Neural cell (in vitro differentiated cells): ENCODE results near the gene UBFD1.

Source experiments
- CTCF ChIP-seq: fragments of 450-650 bp; IDR thresholded peaks from 2 replicates; pipeline ENCODE4 v1.5.1; 2014; ENCODE audit warnings: antibody characterized with exemption, mild to moderate bottlenecking, moderate library complexity; ENCODE audit not compliant: poor library complexity, severe bottlenecking
- EZH2 ChIP-seq: fragments of 200-600, 300-800 bp; shearing (Covaris generic), sonication (generic); IDR thresholded peaks from 2 replicates; pipeline ENCODE4 v1.6.1; 2014; ENCODE audit warnings: antibody characterized with exemption, low read length, borderline replicate concordance, mild to moderate bottlenecking; ENCODE audit not compliant: insufficient read depth, poor library complexity, severe bottlenecking
- POLR2AphosphoS5 ChIP-seq: IDR thresholded peaks from 2 replicates; pipeline ENCODE4 v1.6.1; 2012
- RAD21 ChIP-seq: fragments of 450-650 bp; conservative IDR thresholded peaks from 2 replicates; pipeline ENCODE4 v1.6.1; 2014; ENCODE audit warnings: antibody characterized with exemption, mild to moderate bottlenecking, moderate library complexity
- SMC3 ChIP-seq: fragments of 450-650 bp; conservative IDR thresholded peaks from 2 replicates; pipeline ENCODE4 v1.6.1; 2014; ENCODE audit warnings: antibody characterized with exemption, mild to moderate bottlenecking, moderate library complexity; ENCODE audit not compliant: poor library complexity

- TF ChIP-seq POLR2AphosphoS5 (no peak), EZH2 (no peak), CTCF (no peak), SMC3 (no peak), RAD21 (no peak)
Observed at GRCh38 chr16:23515881-23516280, 41.6 kb upstream of the UBFD1 start.
